Stimulated activated naive CD8-positive, alpha-beta T cell treated with anti-CD3 and anti-CD28 coated beads, Interleukin-15, Interleukin-2, amounts not matched to agents 100 ng/mL and 50 ng/mL, for 24 hours (primary cell): ENCODE measurements around the gene TOMM22.
"Not testable (repeated sequence)": the region's sequence is repeated elsewhere in the genome, so short reads cannot be mapped to it uniquely, and the experiment has no call there.

Source experiments
- H3K27ac Mint-ChIP-seq: one replicate; pipeline ENCODE4 v1.8.0; 2021; ENCODE audit warnings: mild to moderate bottlenecking, mixed read lengths
- H3K27me3 Mint-ChIP-seq: one replicate; pipeline ENCODE4 v1.8.0; 2021; ENCODE audit warnings: mixed read lengths
- H3K36me3 Mint-ChIP-seq: one replicate; pipeline ENCODE4 v1.8.0; 2021; ENCODE audit warnings: low read depth, mixed read lengths
- H3K4me1 Mint-ChIP-seq: one replicate; pipeline ENCODE4 v1.8.0; 2021; ENCODE audit warnings: low read depth, mixed read lengths
- H3K4me3 Mint-ChIP-seq: one replicate; pipeline ENCODE4 v1.8.0; 2021; ENCODE audit warnings: mild to moderate bottlenecking, mixed read lengths
- H3K9me3 Mint-ChIP-seq: one replicate; pipeline ENCODE4 v1.8.0; 2021; ENCODE audit warnings: mixed read lengths

The TOMM22 gene

GRCh38 chr22:38681582-38682335 lies at the start of gene TOMM22:
Gene TOMM22 (plus strand): TSS chr22:38681957. CDS start chr22:38681979, 22 bp downstream.
- H3K9me3 Mint-ChIP-seq = no peaks in the 10 kb centered on the region
- H3K4me1 Mint-ChIP-seq = peaks cover 28% of the 10 kb centered on the region
- H3K27ac Mint-ChIP-seq = peak within 1 kb of the TSS; percentile 99
- H3K36me3 Mint-ChIP-seq = peaks cover 42% of the 10 kb centered on the region
- H3K27me3 Mint-ChIP-seq = no peaks in the 10 kb centered on the region
- peak within 1 kb of the TSS; percentile 100 for H3K4me3 Mint-ChIP-seq

- no peak overlapping the region for H3K27ac Mint-ChIP-seq
- no peak overlapping the region for H3K4me3 Mint-ChIP-seq
- no peaks in the 10 kb centered on the region for H3K9me3 Mint-ChIP-seq
Measured at GRCh38 chr22:38632528-38632927, 49.2 kb upstream of the TOMM22 start.

GRCh38 chr22:38638216-38638615 lies 43.5 kb upstream of the TOMM22 start:
- no peaks in the 10 kb centered on the region for H3K9me3 Mint-ChIP-seq
- no peak overlapping the region for H3K4me3 Mint-ChIP-seq
- no peaks in the 10 kb centered on the region for H3K36me3 Mint-ChIP-seq
- no peaks in the 10 kb centered on the region for H3K4me1 Mint-ChIP-seq
- H3K27ac Mint-ChIP-seq = no peak overlapping the region
- no peaks in the 10 kb centered on the region for H3K27me3 Mint-ChIP-seq

More at GRCh38 chr22:38632528-38632927, 49.2 kb upstream of the TOMM22 start:
- H3K36me3 Mint-ChIP-seq = no peaks in the 10 kb centered on the region
- no peaks in the 10 kb centered on the region for H3K27me3 Mint-ChIP-seq
- H3K4me1 Mint-ChIP-seq = peaks cover 11% of the 10 kb centered on the region

GRCh38 chr22:38638728-38639127 lies 43.0 kb upstream of the TOMM22 start:
- H3K9me3 Mint-ChIP-seq = no peaks in the 10 kb centered on the region
- no peak overlapping the region for H3K27ac Mint-ChIP-seq
- H3K4me1 Mint-ChIP-seq = no peaks in the 10 kb centered on the region
- no peaks in the 10 kb centered on the region for H3K27me3 Mint-ChIP-seq
- no peaks in the 10 kb centered on the region for H3K36me3 Mint-ChIP-seq
- H3K4me3 Mint-ChIP-seq = no peak overlapping the region

- Mint-ChIP-seq H3K4me3 (no peak overlapping the region), H3K36me3 (no peaks in the 10 kb centered on the region), H3K27ac (no peak overlapping the region), H3K27me3 (no peaks in the 10 kb centered on the region), H3K9me3 (no peaks in the 10 kb centered on the region), H3K4me1 (no peaks in the 10 kb centered on the region)
Measured at GRCh38 chr22:38641476-38642040, 40.2 kb upstream of the TOMM22 start.

- not testable (repeated sequence) for H3K36me3 Mint-ChIP-seq, H3K4me1 Mint-ChIP-seq, H3K9me3 Mint-ChIP-seq, H3K27ac Mint-ChIP-seq, H3K27me3 Mint-ChIP-seq, H3K4me3 Mint-ChIP-seq
Measured at GRCh38 chr22:38644245-38644644, 37.5 kb upstream of the TOMM22 start.

GRCh38 chr22:38645430-38645829 lies 36.3 kb upstream of the TOMM22 start:
- no peak overlapping the region for H3K4me3 Mint-ChIP-seq
- H3K27ac Mint-ChIP-seq = no peak overlapping the region
- H3K27me3 Mint-ChIP-seq = no peaks in the 10 kb centered on the region
- H3K4me1 Mint-ChIP-seq = no peaks in the 10 kb centered on the region
- no peaks in the 10 kb centered on the region for H3K36me3 Mint-ChIP-seq
- no peaks in the 10 kb centered on the region for H3K9me3 Mint-ChIP-seq

GRCh38 chr22:38649841-38650522 lies 31.8 kb upstream of the TOMM22 start:
- no peak overlapping the region for H3K27ac Mint-ChIP-seq
- no peaks in the 10 kb centered on the region for H3K27me3 Mint-ChIP-seq
- no peak overlapping the region for H3K4me3 Mint-ChIP-seq
- H3K9me3 Mint-ChIP-seq = no peaks in the 10 kb centered on the region
- H3K36me3 Mint-ChIP-seq = no peaks in the 10 kb centered on the region
- H3K4me1 Mint-ChIP-seq = no peaks in the 10 kb centered on the region

- Mint-ChIP-seq H3K27me3 (no peaks in the 10 kb centered on the region), H3K27ac (no peak overlapping the region), H3K4me1 (peaks cover 13% of the 10 kb centered on the region), H3K36me3 (no peaks in the 10 kb centered on the region), H3K4me3 (no peak overlapping the region), H3K9me3 (no peaks in the 10 kb centered on the region)
Measured at GRCh38 chr22:38652859-38653258, 28.9 kb upstream of the TOMM22 start.

GRCh38 chr22:38653741-38654140 lies 28.0 kb upstream of the TOMM22 start:
- Mint-ChIP-seq H3K27me3 (no peaks in the 10 kb centered on the region), H3K9me3 (no peaks in the 10 kb centered on the region), H3K4me1 (peaks cover 20% of the 10 kb centered on the region), H3K4me3 (no peak overlapping the region), H3K36me3 (no peaks in the 10 kb centered on the region), H3K27ac (no peak overlapping the region)

GRCh38 chr22:38655519-38656255 lies 26.1 kb upstream of the TOMM22 start:
- H3K36me3 Mint-ChIP-seq = no peaks in the 10 kb centered on the region
- H3K9me3 Mint-ChIP-seq = no peaks in the 10 kb centered on the region
- H3K4me1 Mint-ChIP-seq = peaks cover 21% of the 10 kb centered on the region
- peak overlapping the region; percentile 95 for H3K27ac Mint-ChIP-seq
- peak overlapping the region; percentile 96 for H3K4me3 Mint-ChIP-seq
- H3K27me3 Mint-ChIP-seq = no peaks in the 10 kb centered on the region

GRCh38 chr22:38656256-38657044 lies 25.3 kb upstream of the TOMM22 start, which contains the start of the genes CBY1 and FAM227A:
Gene CBY1 (plus strand): TSS chr22:38656638. CDS start chr22:38668055, 11,417 bp downstream.
Gene FAM227A (minus strand): TSS chr22:38656392. CDS start chr22:38650168, 6,224 bp downstream.
- no peaks in the 10 kb centered on the region for H3K27me3 Mint-ChIP-seq
- H3K4me1 Mint-ChIP-seq = peaks cover 21% of the 10 kb centered on the region
- peak within 1 kb of the TSS; percentile 95 for H3K27ac Mint-ChIP-seq
- no peaks in the 10 kb centered on the region for H3K36me3 Mint-ChIP-seq
- no peaks in the 10 kb centered on the region for H3K9me3 Mint-ChIP-seq
- peak within 1 kb of the TSS; percentile 96 for H3K4me3 Mint-ChIP-seq

GRCh38 chr22:38657045-38657909 lies 24.5 kb upstream of the TOMM22 start:
- Mint-ChIP-seq H3K9me3 (no peaks in the 10 kb centered on the region), H3K36me3 (no peaks in the 10 kb centered on the region), H3K4me1 (peaks cover 21% of the 10 kb centered on the region), H3K27ac (peak overlapping the region; percentile 95), H3K27me3 (no peaks in the 10 kb centered on the region), H3K4me3 (peak overlapping the region; percentile 96)
